Embryonic facial prominence (tissue), 1 donor: Measurements from ENCODE around the gene SPEM3.
"Not testable (repeated sequence)": the region's sequence is repeated elsewhere in the genome, so short reads cannot be mapped to it uniquely, and the experiment has no call there.

Source experiments
- DNase-seq: peaks from one replicate; pipeline ENCODE4 v3.0.0-alpha.2; 2016; ENCODE audit errors: extremely low spot score

The SPEM3 gene

GRCh38 chr17:7442142-7442541 lies 13.5 kb downstream of the SPEM3 start:
- DNase-seq, result no peak

GRCh38 chr17:7443499-7444485 lies 15.1 kb downstream of the SPEM3 start:
- DNase-seq, result no peak

GRCh38 chr17:7444682-7445618 lies 16.3 kb downstream of the SPEM3 start, which contains the start of gene CHRNB1:
Gene CHRNB1 (plus strand): TSS chr17:7445061. CDS start chr17:7445128, 67 bp downstream.
- no peak for DNase-seq

GRCh38 chr17:7445619-7445968 lies 16.9 kb downstream of the SPEM3 start:
- DNase-seq, result no peak

- DNase-seq, result no peak
Observed at GRCh38 chr17:7448461-7448860, 19.8 kb downstream of the SPEM3 start.

- no peak for DNase-seq
Observed at GRCh38 chr17:7459961-7460545, 31.4 kb downstream of the SPEM3 start.

GRCh38 chr17:7460850-7461660 lies 32.4 kb downstream of the SPEM3 start:
- no peak for DNase-seq

- no peak for DNase-seq
Observed at GRCh38 chr17:7462474-7463371, 34.1 kb downstream of the SPEM3 start.

- no peak for DNase-seq
Observed at GRCh38 chr17:7463372-7463846, 34.8 kb downstream of the SPEM3 start.

GRCh38 chr17:7464081-7464480 lies 35.4 kb downstream of the SPEM3 start:
- no peak for DNase-seq

GRCh38 chr17:7465597-7466275 lies 37.1 kb downstream of the SPEM3 start:
- DNase-seq, result no peak

GRCh38 chr17:7466318-7466638 lies 37.6 kb downstream of the SPEM3 start:
- DNase-seq, result no peak

- no peak for DNase-seq
Observed at GRCh38 chr17:7466639-7467341, 38.1 kb downstream of the SPEM3 start.

- DNase-seq, result no peak
Observed at GRCh38 chr17:7467498-7467897, 38.8 kb downstream of the SPEM3 start.

GRCh38 chr17:7468290-7468689 lies 39.6 kb downstream of the SPEM3 start:
- DNase-seq, result no peak

- no peak for DNase-seq
Observed at GRCh38 chr17:7468804-7469389, 40.2 kb downstream of the SPEM3 start.

GRCh38 chr17:7469843-7470242 lies 41.2 kb downstream of the SPEM3 start:
- not testable (repeated sequence) for DNase-seq

GRCh38 chr17:7470457-7470973 lies 41.9 kb downstream of the SPEM3 start:
- DNase-seq, result not testable (repeated sequence)
